Measurements from ENCODE around the gene PRRG2. TPM values are rescaled to one million over a fixed set of nuclear protein-coding genes. Genes with fewer than 3 reads are reported as not detected.

PRRG2 gene
- total RNA-seq, 4 donors from 2014 or later = 1.4 to 4.6 (median 3.8) TPM; not detected in 1

DNA sequence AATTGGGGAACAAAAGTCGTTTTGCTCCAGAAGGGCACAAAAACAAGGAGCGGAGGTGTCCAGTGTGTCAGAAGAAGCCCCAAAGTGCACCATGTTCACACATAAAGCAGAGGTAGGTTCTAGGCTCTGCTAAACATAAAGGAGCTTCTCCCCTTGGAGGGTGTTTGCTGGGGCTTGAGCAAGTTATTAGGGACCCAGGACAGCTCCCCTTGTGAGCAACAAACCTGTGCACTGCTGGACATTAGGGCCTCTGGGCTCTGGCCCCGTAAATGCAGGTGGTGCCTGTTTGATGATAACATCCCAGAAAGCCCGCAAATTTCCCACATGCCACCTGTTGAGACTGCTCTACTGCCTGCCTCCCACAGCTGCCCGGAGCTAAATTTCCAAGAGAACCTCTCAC, 42.5 kb upstream of the PRRG2 start:
- TF ChIP-seq POLR2A (IDR thresholded peaks at IDR 0.05) (no peak), CTCF (IDR thresholded peaks at IDR 0.05 in 4 of 5, conservative IDR thresholded peaks at IDR 0.05 in 1 of 5) (no peak)
- in situ Hi-C loops (cut with MboI; ENCODE audit: low sequenced_read_pairs in 4 of 4) = loop anchor here in 1 of 4 donors (25.0 kb wide), 1 partner anchor 151 kb away; the partner anchor contains the start of gene KASH5
- Histone ChIP-seq H3K4me3 (no peak overlapping the region), H3K27ac (no peak overlapping the region), H3K27me3 (no peaks in the 10 kb centered on the region), H3K4me1 (peaks cover 4 to 6% of the 10 kb centered on the region in 2 donors), H3K9me3 (no peaks in the 10 kb centered on the region), H3K36me3 (no peaks in the 10 kb centered on the region)
- ATAC-seq (no peak), DNase-seq (no peak)
- intact Hi-C loops (cut with DNase I; ENCODE audit: low total_unique reads) = no loop called here

- H3K36me3 ChIP-seq = no peaks in the 10 kb centered on the region
- in situ Hi-C loops (cut with MboI; ENCODE audit: low sequenced_read_pairs in 4 of 4) (loop anchor here in 1 of 4 donors (25.0 kb wide), 1 partner anchor 152 kb away; the partner anchor contains the start of gene KASH5), intact Hi-C loops (cut with DNase I; ENCODE audit: low total_unique reads) (no loop called here)
- no peak for DNase-seq
- no peak overlapping the region for H3K27ac ChIP-seq
- no peak for ATAC-seq
- TF ChIP-seq CTCF (IDR thresholded peaks at IDR 0.05 in 4 of 5, conservative IDR thresholded peaks at IDR 0.05 in 1 of 5) (no peak), POLR2A (IDR thresholded peaks at IDR 0.05) (no peak)
- no peak overlapping the region for H3K4me3 ChIP-seq
- no peaks in the 10 kb centered on the region for H3K27me3 ChIP-seq
- H3K4me1 ChIP-seq = peaks cover 2% of the 10 kb centered on the region in 2 donors
- H3K9me3 ChIP-seq = no peaks in the 10 kb centered on the region
Observed at GRCh38 chr19:49539192-49539952, 41.7 kb upstream of the PRRG2 start.

DNA sequence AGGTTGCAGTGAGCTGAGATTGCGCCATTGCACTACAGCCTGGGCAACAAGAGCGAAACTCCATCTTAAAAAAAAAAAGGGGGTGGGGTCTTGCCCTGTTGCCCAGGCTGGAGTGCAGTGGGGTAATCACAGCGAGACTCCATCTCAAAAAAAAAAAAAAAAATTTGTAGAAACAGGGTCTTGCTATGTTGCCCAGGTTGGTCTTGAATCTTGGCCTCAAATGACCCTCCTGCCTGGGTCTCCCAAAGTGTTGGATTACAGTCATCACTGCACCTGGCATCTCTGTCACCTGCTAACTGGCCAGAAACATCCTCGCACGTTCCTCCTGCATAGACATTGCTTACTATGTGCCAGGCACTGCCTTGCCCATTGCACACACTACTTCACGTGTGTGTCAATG, 39.2 kb upstream of the PRRG2 start:
- ATAC-seq (no peak), DNase-seq (no peak)
- no peaks in the 10 kb centered on the region for H3K9me3 ChIP-seq
- intact Hi-C loops (cut with DNase I; ENCODE audit: low total_unique reads) (no loop called here), in situ Hi-C loops (cut with MboI; ENCODE audit: low sequenced_read_pairs in 4 of 4) (loop anchor here in 1 of 4 donors (25.0 kb wide), 1 partner anchor 155 kb away; the partner anchor contains the start of gene KASH5)
- H3K27me3 ChIP-seq = no peaks in the 10 kb centered on the region
- no peak for TF ChIP-seq CTCF (IDR thresholded peaks at IDR 0.05 in 4 of 5, conservative IDR thresholded peaks at IDR 0.05 in 1 of 5)
- TF ChIP-seq POLR2A (IDR thresholded peaks at IDR 0.05) = no peak
- no peaks in the 10 kb centered on the region for H3K36me3 ChIP-seq
- no peak overlapping the region for H3K4me3 ChIP-seq
- H3K4me1 ChIP-seq = peaks cover 0 to 5% of the 10 kb centered on the region in 2 donors
- H3K27ac ChIP-seq = no peak overlapping the region

DNA sequence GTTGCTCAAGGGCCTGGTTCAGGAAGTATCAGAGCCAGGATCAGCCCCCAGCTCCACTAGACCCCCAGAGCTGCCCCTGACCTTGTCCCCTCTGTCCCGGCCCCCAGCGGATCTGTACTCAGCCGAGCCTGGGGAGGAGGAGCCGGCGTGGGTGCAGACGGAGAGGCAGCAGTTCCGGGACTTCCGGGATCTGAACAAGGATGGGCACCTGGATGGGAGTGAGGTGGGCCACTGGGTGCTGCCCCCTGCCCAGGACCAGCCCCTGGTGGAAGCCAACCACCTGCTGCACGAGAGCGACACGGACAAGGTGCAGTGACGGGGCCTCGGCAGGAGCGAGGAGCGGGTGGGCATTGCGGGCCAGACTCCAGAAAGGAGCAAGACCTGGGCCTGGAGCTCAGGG, 38.7 kb upstream of the PRRG2 start:
- H3K9me3 ChIP-seq = no peaks in the 10 kb centered on the region
- ATAC-seq (no peak), DNase-seq (no peak)
- peaks cover 0 to 5% of the 10 kb centered on the region in 2 donors for H3K4me1 ChIP-seq
- in situ Hi-C loops (cut with MboI; ENCODE audit: low sequenced_read_pairs in 4 of 4) (loop anchor here in 1 of 4 donors (25.0 kb wide), 1 partner anchor 155 kb away; the partner anchor contains the start of gene KASH5), intact Hi-C loops (cut with DNase I; ENCODE audit: low total_unique reads) (no loop called here)
- no peak overlapping the region for H3K4me3 ChIP-seq
- no peak for TF ChIP-seq CTCF (IDR thresholded peaks at IDR 0.05 in 4 of 5, conservative IDR thresholded peaks at IDR 0.05 in 1 of 5)
- no peak for TF ChIP-seq POLR2A (IDR thresholded peaks at IDR 0.05)
- no peaks in the 10 kb centered on the region for H3K27me3 ChIP-seq
- no peak overlapping the region for H3K27ac ChIP-seq
- no peaks in the 10 kb centered on the region for H3K36me3 ChIP-seq

Data from gastrocnemius medialis (tissue), 4 donors.